GM12878 (cell line): ENCODE results near the gene CALR. TPM values are rescaled to one million over a fixed set of nuclear protein-coding genes. Genes with fewer than 3 reads are reported as not detected.
A peak's percentile ranks its signal among the peaks of the same experiment; 100 is the strongest.

Experiments used
- BACH1 ChIP-seq: fragments of 450-650 bp; IDR thresholded peaks from 2 replicates; pipeline ENCODE4 v1.6.1; 2017; ENCODE audit warnings: mild to moderate bottlenecking, borderline replicate concordance
- CEBPB ChIP-seq, 2 experiments: fragments of 150-350 bp in 1 of 2; IDR thresholded peaks; 2 replicates each; pipeline ENCODE4 v1.6.1; 2012 to 2014; ENCODE audit warnings: low read depth in 2 of 2, low read length in 2 of 2, borderline replicate concordance in 1 of 2, inconsistent platforms in 1 of 2
- ESRRA ChIP-seq: IDR thresholded peaks from 2 replicates; pipeline ENCODE4 v1.6.1; 2012; ENCODE audit warnings: mild to moderate bottlenecking, low read length, improper control_type of control experiment
- ETV6 ChIP-seq, 2 experiments: fragments of 450-650 bp in 1 of 2; IDR thresholded peaks in 1 of 2; conservative IDR thresholded peaks in 1 of 2; 2 replicates each; pipeline ENCODE4 v1.6.1; 2014; ENCODE audit warnings: antibody characterized with exemption in 1 of 2, borderline replicate concordance in 1 of 2, low read depth in 1 of 2, mild to moderate bottlenecking in 1 of 2, moderate library complexity in 1 of 2
- FOXK2 ChIP-seq: fragments of 450-650 bp; IDR thresholded peaks from 2 replicates; pipeline ENCODE4 v1.6.1; 2017; ENCODE audit warnings: mild to moderate bottlenecking, moderate library complexity
- KLF5 ChIP-seq: fragments of 450-650 bp; IDR thresholded peaks from 2 replicates; pipeline ENCODE4 v1.6.1; 2014; ENCODE audit warnings: mild to moderate bottlenecking; ENCODE audit not compliant: partially characterized antibody
- MEF2B ChIP-seq: fragments of 450-650 bp; IDR thresholded peaks from 2 replicates; pipeline ENCODE4 v1.6.1; 2018; ENCODE audit warnings: mild to moderate bottlenecking, moderate library complexity; ENCODE audit not compliant: partially characterized antibody, poor library complexity, severe bottlenecking
- MTA2 ChIP-seq: fragments of 450-650 bp; IDR thresholded peaks from 2 replicates; pipeline ENCODE4 v1.6.1; 2016; ENCODE audit warnings: low read depth, mild to moderate bottlenecking, moderate library complexity
- MYB ChIP-seq: fragments of 150-350 bp; IDR thresholded peaks from 2 replicates; pipeline ENCODE4 v1.6.1; 2014; ENCODE audit warnings: mild to moderate bottlenecking, low read depth, low read length, borderline replicate concordance
- NBN ChIP-seq: fragments of 450-650 bp; IDR thresholded peaks from 2 replicates; pipeline ENCODE4 v1.6.1; 2016
- NFIC ChIP-seq: IDR thresholded peaks from 2 replicates; pipeline ENCODE4 v1.6.1; 2012; ENCODE audit warnings: low read depth, mild to moderate bottlenecking, inconsistent platforms, low read length, moderate library complexity
- PAX5 ChIP-seq: IDR thresholded peaks from 2 replicates; pipeline ENCODE4 v1.6.1; 2011; ENCODE audit warnings: low read depth, low read length, borderline replicate concordance
- POU2F2 ChIP-seq: IDR thresholded peaks from 3 replicates; pipeline ENCODE4 v1.6.1; 2011; ENCODE audit warnings: low read depth, mild to moderate bottlenecking, low read length, borderline replicate concordance
- RAD51 ChIP-seq: fragments of 450-650 bp; IDR thresholded peaks from 2 replicates; pipeline ENCODE4 v1.6.1; 2016; ENCODE audit warnings: moderate library complexity, mild to moderate bottlenecking, inconsistent platforms
- RELA ChIP-seq: fragments of 450-650 bp; IDR thresholded peaks from 2 replicates; pipeline ENCODE4 v1.8.0; 2014; ENCODE audit warnings: borderline replicate concordance; ENCODE audit not compliant: partially characterized antibody
- SP1 ChIP-seq: IDR thresholded peaks from one replicate; pipeline ENCODE4 v1.6.1; 2011; ENCODE audit warnings: low read depth, low read length
- SUPT20H ChIP-seq: IDR thresholded peaks from 2 replicates; pipeline ENCODE4 v1.6.1; 2011; ENCODE audit warnings: low read depth, mild to moderate bottlenecking, low read length, moderate library complexity, borderline replicate concordance; ENCODE audit not compliant: control insufficient read depth
- SUZ12 ChIP-seq: fragments of 200-600 bp; sonication (generic); IDR thresholded peaks from one replicate; pipeline ENCODE4 v1.6.1; 2018; ENCODE audit warnings: antibody characterized with exemption, mild to moderate bottlenecking; ENCODE audit not compliant: unreplicated experiment
- TARDBP ChIP-seq: IDR thresholded peaks from 2 replicates; pipeline ENCODE4 v1.6.1; 2016; ENCODE audit warnings: borderline replicate concordance
- TCF3 ChIP-seq: IDR thresholded peaks from 2 replicates; pipeline ENCODE4 v1.6.1; 2012; ENCODE audit warnings: low read depth, mild to moderate bottlenecking, low read length, borderline replicate concordance; ENCODE audit not compliant: insufficient read depth
- YY1 ChIP-seq: IDR thresholded peaks from 2 replicates; pipeline ENCODE4 v1.6.1; 2011; ENCODE audit warnings: low read depth, mild to moderate bottlenecking, low read length
- ZNF217 ChIP-seq: fragments of 450-650 bp; IDR thresholded peaks from 2 replicates; pipeline ENCODE4 v1.6.1; 2017; ENCODE audit warnings: antibody characterized with exemption, mild to moderate bottlenecking
- ZNF24 ChIP-seq: fragments of 450-650 bp; IDR thresholded peaks from 2 replicates; pipeline ENCODE4 v1.6.1; 2017; ENCODE audit warnings: antibody characterized with exemption, mild to moderate bottlenecking
- ZSCAN29 ChIP-seq: fragments of 450-650 bp; IDR thresholded peaks from 2 replicates; pipeline ENCODE4 v1.6.1; 2017; ENCODE audit warnings: mild to moderate bottlenecking, moderate library complexity
- polyA plus RNA-seq, 11 experiments: library from polyadenylated mRNA; depleted of rRNA in 4 of 11; unstranded in 6 of 11; stranded (reverse) in 5 of 11; fragments of >200 nt; fragmentation: Nextera tagmentation in 4 of 11; fragmentation: Illumina TruSeq in 1 of 11; extraction: Ambion mirVana in 4 of 11; extraction: Trizol in 1 of 11; gene quantifications; 1 replicate in 1 of 11; 2 replicates in 10 of 11; pipeline versions ENCODE4 v1.2.1 to v1.2.3, GENCODE V29; 2011 to 2016; ENCODE audit warnings: inconsistent platforms in 2 of 11, missing spikeins in 2 of 11, low read depth in 1 of 11
- total RNA-seq, 4 experiments: library from RNA; depleted of rRNA in 3 of 4; stranded (reverse); fragments of >200 nt in 3 of 4; fragmentation: Illumina TruSeq in 1 of 4; extraction: Trizol in 1 of 4; gene quantifications; 2 replicates each; pipeline versions ENCODE4 v1.2.1 to v1.2.3, GENCODE V29; 2013 to 2021
- TF ChIP-seq, protein P1 (sequence below): fragments of 450-650 bp; conservative IDR thresholded peaks from 2 replicates; pipeline ENCODE4 v1.6.1; 2017; ENCODE audit warnings: mild to moderate bottlenecking, moderate library complexity
- TF ChIP-seq, protein P2 (sequence below): fragments of 450-650 bp; IDR thresholded peaks from 2 replicates; pipeline ENCODE4 v1.6.1; 2018; ENCODE audit warnings: mild to moderate bottlenecking, low read depth, moderate library complexity; ENCODE audit not compliant: partially characterized antibody
- TF ChIP-seq, protein P3 (sequence below): fragments of 450-650 bp; IDR thresholded peaks from 2 replicates; pipeline ENCODE4 v1.6.1; 2014; ENCODE audit warnings: mild to moderate bottlenecking

CALR gene
- total and polyA plus RNA-seq, 10 of the 15 experiments (the other 5 are each of a cell fraction or from before 2014, with no cell fraction given) = 202 to 1,451 (median 749) TPM

DNA sequence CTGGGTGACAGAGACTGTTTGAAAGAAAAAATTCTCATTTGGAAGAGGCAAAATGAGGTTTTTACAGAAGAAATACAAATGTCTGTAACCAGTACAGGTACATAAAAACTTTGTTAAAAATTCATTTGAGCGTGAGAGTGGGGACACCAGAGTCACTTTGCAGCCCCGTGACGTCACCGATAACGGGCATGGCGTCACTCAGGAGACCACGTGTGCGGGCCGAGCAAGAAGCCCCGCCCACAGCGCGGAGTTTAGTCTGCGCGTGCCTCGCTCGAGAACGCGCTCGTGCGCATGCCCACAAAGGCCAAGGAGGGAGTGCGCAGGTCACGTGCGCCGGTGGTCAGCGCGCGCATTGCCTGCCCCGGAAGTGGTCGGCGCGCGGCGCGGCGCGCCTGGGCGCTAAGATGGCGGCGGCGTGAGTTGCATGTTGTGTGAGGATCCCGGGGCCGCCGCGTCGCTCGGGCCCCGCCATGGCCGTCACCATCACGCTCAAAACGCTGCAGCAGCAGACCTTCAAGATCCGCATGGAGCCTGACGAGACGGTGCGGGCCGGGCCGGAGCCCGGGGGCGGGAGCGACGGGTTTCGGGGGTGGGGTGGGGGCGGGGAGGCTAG is 7.2 kb downstream of the CALR start, which contains the start of gene RAD23A (continued):
- no peak for TF ChIP-seq SUZ12
- peak; percentile 90; the same call in 2 of the 3 replicates for TF ChIP-seq POU2F2
- peak; percentile 72 for TF ChIP-seq RELA
- no peak for TF ChIP-seq ZNF217
- peak; percentile 99 for TF ChIP-seq NBN
- peak; percentile 99 for TF ChIP-seq YY1
- TF ChIP-seq TARDBP = 0 out of 2 replicates have a peak, but pooled peaks have one; percentile 29
- TF ChIP-seq ZSCAN29 = no peak
- TF ChIP-seq ETV6 (conservative IDR thresholded peaks at IDR 0.05 in 1 of 2, IDR thresholded peaks at IDR 0.05 in 1 of 2; ENCODE audit: borderline replicate concordance in 1 of 2, low read depth in 1 of 2) = no peak
- TF ChIP-seq, protein P1, sequence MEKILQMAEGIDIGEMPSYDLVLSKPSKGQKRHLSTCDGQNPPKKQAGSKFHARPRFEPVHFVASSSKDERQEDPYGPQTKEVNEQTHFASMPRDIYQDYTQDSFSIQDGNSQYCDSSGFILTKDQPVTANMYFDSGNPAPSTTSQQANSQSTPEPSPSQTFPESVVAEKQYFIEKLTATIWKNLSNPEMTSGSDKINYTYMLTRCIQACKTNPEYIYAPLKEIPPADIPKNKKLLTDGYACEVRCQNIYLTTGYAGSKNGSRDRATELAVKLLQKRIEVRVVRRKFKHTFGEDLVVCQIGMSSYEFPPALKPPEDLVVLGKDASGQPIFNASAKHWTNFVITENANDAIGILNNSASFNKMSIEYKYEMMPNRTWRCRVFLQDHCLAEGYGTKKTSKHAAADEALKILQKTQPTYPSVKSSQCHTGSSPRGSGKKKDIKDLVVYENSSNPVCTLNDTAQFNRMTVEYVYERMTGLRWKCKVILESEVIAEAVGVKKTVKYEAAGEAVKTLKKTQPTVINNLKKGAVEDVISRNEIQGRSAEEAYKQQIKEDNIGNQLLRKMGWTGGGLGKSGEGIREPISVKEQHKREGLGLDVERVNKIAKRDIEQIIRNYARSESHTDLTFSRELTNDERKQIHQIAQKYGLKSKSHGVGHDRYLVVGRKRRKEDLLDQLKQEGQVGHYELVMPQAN = no peak; the same call in 1 of the 2 replicates
- peak; percentile 57 for TF ChIP-seq SP1
- TF ChIP-seq ZNF24 = no peak
- TF ChIP-seq SUPT20H = no peak
- no peak for TF ChIP-seq FOXK2
- TF ChIP-seq MTA2 = no peak
- no peak for TF ChIP-seq CEBPB (IDR thresholded peaks at IDR 0.05; ENCODE audit: borderline replicate concordance in 1 of 2, low read depth in 2 of 2, low read length in 2 of 2)
- TF ChIP-seq, protein P2, sequence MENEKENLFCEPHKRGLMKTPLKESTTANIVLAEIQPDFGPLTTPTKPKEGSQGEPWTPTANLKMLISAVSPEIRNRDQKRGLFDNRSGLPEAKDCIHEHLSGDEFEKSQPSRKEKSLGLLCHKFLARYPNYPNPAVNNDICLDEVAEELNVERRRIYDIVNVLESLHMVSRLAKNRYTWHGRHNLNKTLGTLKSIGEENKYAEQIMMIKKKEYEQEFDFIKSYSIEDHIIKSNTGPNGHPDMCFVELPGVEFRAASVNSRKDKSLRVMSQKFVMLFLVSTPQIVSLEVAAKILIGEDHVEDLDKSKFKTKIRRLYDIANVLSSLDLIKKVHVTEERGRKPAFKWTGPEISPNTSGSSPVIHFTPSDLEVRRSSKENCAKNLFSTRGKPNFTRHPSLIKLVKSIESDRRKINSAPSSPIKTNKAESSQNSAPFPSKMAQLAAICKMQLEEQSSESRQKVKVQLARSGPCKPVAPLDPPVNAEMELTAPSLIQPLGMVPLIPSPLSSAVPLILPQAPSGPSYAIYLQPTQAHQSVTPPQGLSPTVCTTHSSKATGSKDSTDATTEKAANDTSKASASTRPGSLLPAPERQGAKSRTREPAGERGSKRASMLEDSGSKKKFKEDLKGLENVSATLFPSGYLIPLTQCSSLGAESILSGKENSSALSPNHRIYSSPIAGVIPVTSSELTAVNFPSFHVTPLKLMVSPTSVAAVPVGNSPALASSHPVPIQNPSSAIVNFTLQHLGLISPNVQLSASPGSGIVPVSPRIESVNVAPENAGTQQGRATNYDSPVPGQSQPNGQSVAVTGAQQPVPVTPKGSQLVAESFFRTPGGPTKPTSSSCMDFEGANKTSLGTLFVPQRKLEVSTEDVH = no peak
- TF ChIP-seq MYB = no peak
- TF ChIP-seq, protein P3, sequence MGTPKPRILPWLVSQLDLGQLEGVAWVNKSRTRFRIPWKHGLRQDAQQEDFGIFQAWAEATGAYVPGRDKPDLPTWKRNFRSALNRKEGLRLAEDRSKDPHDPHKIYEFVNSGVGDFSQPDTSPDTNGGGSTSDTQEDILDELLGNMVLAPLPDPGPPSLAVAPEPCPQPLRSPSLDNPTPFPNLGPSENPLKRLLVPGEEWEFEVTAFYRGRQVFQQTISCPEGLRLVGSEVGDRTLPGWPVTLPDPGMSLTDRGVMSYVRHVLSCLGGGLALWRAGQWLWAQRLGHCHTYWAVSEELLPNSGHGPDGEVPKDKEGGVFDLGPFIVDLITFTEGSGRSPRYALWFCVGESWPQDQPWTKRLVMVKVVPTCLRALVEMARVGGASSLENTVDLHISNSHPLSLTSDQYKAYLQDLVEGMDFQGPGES = no peak
- peak; percentile 94 for TF ChIP-seq BACH1
- TF ChIP-seq KLF5 = no peak
- peak; percentile 96 for TF ChIP-seq RAD51
- peak; percentile 21 for TF ChIP-seq MEF2B
- TF ChIP-seq NFIC = 0 out of 2 replicates have a peak, but pooled peaks have one; percentile 2
- TF ChIP-seq TCF3 = peak; percentile 67; the same call in 1 of the 2 replicates
- peak; percentile 77; the same call in 1 of the 2 replicates for TF ChIP-seq PAX5
- TF ChIP-seq ESRRA = no peak
